GM12891 (cell line): ENCODE data around the gene BMPR1A.

ENCODE experiments used
- POLR2A ChIP-seq: IDR thresholded peaks from 2 replicates; pipeline ENCODE4 v1.6.1; 2011; ENCODE audit warnings: low read depth, low read length, control low read depth
- POLR2AphosphoS5 ChIP-seq: IDR thresholded peaks from 2 replicates; pipeline ENCODE4 v1.6.1; 2011; ENCODE audit warnings: low read depth, low read length, control low read depth
- TAF1 ChIP-seq: IDR thresholded peaks from 2 replicates; pipeline ENCODE4 v1.6.1; 2011; ENCODE audit warnings: low read depth, low read length, control low read depth

DNA sequence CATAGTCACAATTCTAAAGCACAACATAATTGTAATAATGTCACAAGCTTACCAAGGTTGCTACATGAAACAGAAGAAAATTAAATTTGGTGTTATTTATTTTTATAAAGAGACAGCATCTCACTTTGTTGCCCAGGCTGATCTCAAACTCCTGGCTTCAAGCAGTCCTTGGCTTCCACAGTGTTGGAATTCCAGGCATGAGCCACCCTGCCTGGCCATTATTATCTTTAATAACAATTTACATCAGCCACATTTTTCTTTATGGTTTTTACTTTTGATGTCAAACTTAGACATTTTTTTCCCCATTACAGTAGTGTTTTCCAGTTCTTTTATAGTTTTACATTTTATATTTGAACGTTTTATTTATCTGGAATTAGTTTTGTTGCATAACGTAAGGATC lies 46.7 kb downstream of the BMPR1A start:
- no peak for TF ChIP-seq POLR2AphosphoS5
- no peak for TF ChIP-seq TAF1
- no peak for TF ChIP-seq POLR2A
